SH-SY5Y (cell line): ENCODE data around the gene CDH15.
A peak's percentile ranks its signal among the peaks of the same experiment; 100 is the strongest.

ENCODE experiments used
- GATA2 ChIP-seq: IDR thresholded peaks from 2 replicates; pipeline ENCODE4 v1.6.1; 2011; ENCODE audit warnings: mild to moderate bottlenecking, low read depth, low read length
- GATA3 ChIP-seq: IDR thresholded peaks from 2 replicates; pipeline ENCODE4 v1.6.1; 2011; ENCODE audit warnings: low read depth, mild to moderate bottlenecking, low read length, moderate library complexity

DNA sequence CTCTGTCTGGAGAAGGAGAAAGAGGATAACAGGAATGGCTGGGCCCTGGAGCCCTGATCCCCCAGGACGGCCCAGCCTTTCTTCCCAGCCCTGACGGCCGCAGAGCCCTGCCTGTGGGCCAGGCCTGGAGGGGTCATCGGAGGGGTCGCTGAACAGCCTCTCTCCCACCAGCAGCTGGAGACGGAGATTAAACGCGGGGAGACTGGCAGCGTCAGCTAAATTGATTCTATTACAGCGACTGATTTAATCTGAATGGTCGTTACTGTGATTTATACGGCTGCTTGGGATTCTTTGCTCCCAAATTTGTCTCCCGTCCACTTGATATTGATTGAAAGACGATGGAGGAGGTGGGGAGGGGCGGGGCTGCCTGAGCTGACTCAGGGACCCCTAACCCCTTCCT is 7.1 kb upstream of the CDH15 start:
- TF ChIP-seq GATA2 (peak; percentile 70), GATA3 (no peak)
